ENCODE data around the gene HSFX2.
"Not testable (repeated sequence)": the region's sequence is repeated elsewhere in the genome, so short reads cannot be mapped to it uniquely, and the experiment has no call there.

GRCh38 chrX:149555251-149555650 is 39.9 kb downstream of the HSFX2 start:
- TF ChIP-seq CTCF (conservative IDR thresholded peaks at IDR 0.05); ZFX (IDR thresholded peaks at IDR 0.05): not testable (repeated sequence)

All from C4-2B (cell line).